IgD-negative memory B cell (primary cell): ENCODE results near the gene LDLRAD4. TPM values are rescaled to one million over a fixed set of nuclear protein-coding genes. Genes with fewer than 3 reads are reported as not detected.

Source experiments
- H3K27ac Mint-ChIP-seq, 3 donors: one replicate each; pipeline ENCODE4 v1.8.0; 2020 to 2022; ENCODE audit warnings: mild to moderate bottlenecking in 3 of 3, mixed read lengths in 3 of 3, moderate library complexity in 1 of 3
- H3K27me3 Mint-ChIP-seq: one replicate; pipeline ENCODE4 v1.8.0; 2021; ENCODE audit warnings: mixed read lengths
- H3K36me3 Mint-ChIP-seq: one replicate; pipeline ENCODE4 v1.8.0; 2020; ENCODE audit warnings: mild to moderate bottlenecking, mixed read lengths
- H3K4me1 Mint-ChIP-seq, 3 donors: one replicate each; pipeline ENCODE4 v1.8.0; 2020 to 2022; ENCODE audit warnings: mixed read lengths in 3 of 3, mild to moderate bottlenecking in 1 of 3
- H3K4me3 Mint-ChIP-seq, 4 donors: one replicate each; pipeline ENCODE4 v1.8.0; 2020 to 2022; ENCODE audit warnings: mild to moderate bottlenecking in 4 of 4, mixed read lengths in 4 of 4, moderate library complexity in 3 of 4
- H3K9me3 Mint-ChIP-seq, 3 donors: one replicate each; pipeline ENCODE4 v1.8.0; 2020 to 2021; ENCODE audit warnings: mixed read lengths in 3 of 3, mild to moderate bottlenecking in 1 of 3
- polyA plus RNA-seq: library from polyadenylated mRNA; unstranded; fragments of 300-500 nt; fragmentation: Illumina TruSeq; gene quantifications from one replicate; pipeline ENCODE4 v1.2.3, GENCODE V29; 2021

The LDLRAD4 gene
- 5.1 TPM for polyA plus RNA-seq

GRCh38 chr18:13218368-13218991 is at the start of gene LDLRAD4:
Gene LDLRAD4 (plus strand): TSS chr18:13218760.
- H3K4me3 Mint-ChIP-seq = peak within 1 kb of the TSS; percentile 0 to 72 (median 56)

DNA sequence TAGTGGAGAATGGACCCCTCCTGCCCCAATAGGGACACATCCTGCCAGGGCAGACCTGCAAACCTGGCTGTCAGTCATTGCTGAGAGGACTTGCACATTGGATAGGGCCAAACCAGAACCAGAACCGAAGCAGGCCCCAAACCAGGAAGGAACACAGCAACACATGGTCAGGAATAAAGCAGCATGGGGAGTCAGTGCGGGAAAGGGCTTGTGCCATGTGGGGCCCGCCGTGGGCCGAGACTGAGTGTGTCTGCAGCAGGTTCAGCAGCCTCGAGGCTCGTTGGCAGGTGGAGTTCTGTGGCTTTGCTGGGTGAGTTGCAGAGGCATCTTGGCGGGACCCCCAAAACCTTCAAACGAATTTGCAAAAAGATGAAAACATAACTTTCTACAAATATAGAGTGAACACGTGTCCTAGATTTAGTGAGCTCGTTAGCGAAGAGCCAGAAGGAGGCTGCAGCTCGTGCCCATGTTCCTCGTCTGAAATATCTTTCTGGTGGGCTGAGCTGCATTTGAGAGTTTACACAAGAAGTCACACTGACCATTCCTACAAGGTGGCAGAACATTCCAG is 44.9 kb upstream of the LDLRAD4 start:
- Mint-ChIP-seq H3K27me3 (peaks cover 5% of the 10 kb centered on the region), H3K4me1 (peaks cover 0 to 2% (median 2%) of the 10 kb centered on the region in 3 donors), H3K27ac (no peak overlapping the region), H3K36me3 (peaks cover 1% of the 10 kb centered on the region), H3K4me3 (no peak overlapping the region), H3K9me3 (peaks cover 0 to 4% (median 0%) of the 10 kb centered on the region in 3 donors)

More at GRCh38 chr18:13218368-13218991, at the start of gene LDLRAD4:
- Mint-ChIP-seq H3K27me3 (peaks cover 62% of the 10 kb centered on the region), H3K36me3 (no peaks in the 10 kb centered on the region), H3K4me1 (peaks cover 1 to 20% (median 7%) of the 10 kb centered on the region in 3 donors), H3K27ac (no peak within 1 kb of the TSS), H3K9me3 (no peaks in the 10 kb centered on the region)

DNA sequence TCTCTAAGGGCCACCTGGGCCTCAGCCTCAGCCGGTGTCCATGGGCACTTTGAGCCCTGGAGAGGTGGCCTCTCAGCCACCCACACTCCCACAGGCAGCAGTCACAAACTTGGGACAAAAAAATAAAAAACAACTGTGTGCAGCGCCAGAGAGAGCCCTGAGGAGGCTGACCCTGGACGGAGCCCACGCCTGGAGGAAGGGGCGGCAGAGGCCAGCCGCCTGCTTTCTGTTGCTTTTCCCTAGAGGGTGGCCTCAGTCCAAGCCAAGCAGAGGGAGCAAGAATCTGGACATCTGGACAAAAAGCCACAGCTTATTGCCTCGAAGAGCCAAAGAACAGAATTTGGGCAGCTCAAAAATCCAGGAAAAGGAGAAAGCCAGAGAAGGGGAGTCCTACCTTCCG is 43.3 kb upstream of the LDLRAD4 start:
- H3K9me3 Mint-ChIP-seq = peaks cover 0 to 4% (median 0%) of the 10 kb centered on the region in 3 donors
- H3K36me3 Mint-ChIP-seq = peaks cover 1% of the 10 kb centered on the region
- peaks cover 0 to 2% (median 2%) of the 10 kb centered on the region in 3 donors for H3K4me1 Mint-ChIP-seq
- no peak overlapping the region for H3K27ac Mint-ChIP-seq
- H3K4me3 Mint-ChIP-seq = no peak overlapping the region
- no peaks in the 10 kb centered on the region for H3K27me3 Mint-ChIP-seq

DNA sequence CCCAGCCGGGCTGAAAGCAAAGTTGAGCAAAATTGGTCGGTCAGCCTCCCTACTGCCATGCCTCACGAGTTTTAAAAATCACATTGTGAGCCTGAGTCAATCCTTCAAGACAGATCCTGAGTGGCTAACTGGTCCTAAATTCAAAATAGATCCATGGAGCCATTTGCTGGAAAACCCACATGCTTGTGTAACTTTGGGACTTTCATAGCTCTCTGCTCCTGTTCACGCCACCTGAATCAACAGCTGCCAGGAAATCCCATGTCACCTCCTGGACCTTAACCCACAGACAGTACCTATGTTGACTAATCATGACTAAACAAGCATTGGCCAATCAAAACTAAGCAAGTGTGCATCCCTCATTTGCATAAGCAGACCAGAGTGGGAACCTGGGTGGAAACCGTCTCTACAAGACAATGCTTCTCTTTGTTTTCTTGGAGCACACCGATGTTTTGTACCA is 42.8 kb upstream of the LDLRAD4 start:
- no peak overlapping the region for H3K27ac Mint-ChIP-seq
- peaks cover 1% of the 10 kb centered on the region for H3K36me3 Mint-ChIP-seq
- peaks cover 0 to 2% (median 2%) of the 10 kb centered on the region in 3 donors for H3K4me1 Mint-ChIP-seq
- H3K4me3 Mint-ChIP-seq = no peak overlapping the region
- no peaks in the 10 kb centered on the region for H3K27me3 Mint-ChIP-seq
- peaks cover 0 to 4% (median 0%) of the 10 kb centered on the region in 3 donors for H3K9me3 Mint-ChIP-seq

DNA sequence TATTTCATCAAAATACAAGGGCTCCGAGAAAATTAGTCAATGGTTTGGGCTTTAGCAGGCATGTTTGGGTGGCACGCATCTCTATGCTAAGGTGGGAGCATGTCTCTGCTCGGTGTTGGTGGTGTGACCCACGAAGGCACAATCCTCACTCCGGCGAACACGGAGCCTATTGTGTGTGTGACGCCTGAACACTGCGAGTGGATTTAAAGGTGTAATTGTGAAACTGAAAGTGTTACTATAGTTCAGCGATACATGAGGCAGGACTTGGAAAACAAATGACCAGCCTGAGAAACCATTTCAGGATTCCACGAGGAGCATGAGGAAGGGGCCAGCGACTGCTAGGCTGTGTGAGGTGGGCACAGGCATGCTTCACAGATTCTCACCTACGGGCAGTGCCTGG is 41.7 kb upstream of the LDLRAD4 start:
- H3K36me3 Mint-ChIP-seq = peaks cover 1% of the 10 kb centered on the region
- no peak overlapping the region for H3K27ac Mint-ChIP-seq
- peaks cover 0 to 1% (median 0%) of the 10 kb centered on the region in 3 donors for H3K9me3 Mint-ChIP-seq
- peaks cover 0 to 2% (median 2%) of the 10 kb centered on the region in 3 donors for H3K4me1 Mint-ChIP-seq
- H3K4me3 Mint-ChIP-seq = peak overlapping the region in 2 of 4 donors; percentile 8 to 59
- peaks cover 2% of the 10 kb centered on the region for H3K27me3 Mint-ChIP-seq

DNA sequence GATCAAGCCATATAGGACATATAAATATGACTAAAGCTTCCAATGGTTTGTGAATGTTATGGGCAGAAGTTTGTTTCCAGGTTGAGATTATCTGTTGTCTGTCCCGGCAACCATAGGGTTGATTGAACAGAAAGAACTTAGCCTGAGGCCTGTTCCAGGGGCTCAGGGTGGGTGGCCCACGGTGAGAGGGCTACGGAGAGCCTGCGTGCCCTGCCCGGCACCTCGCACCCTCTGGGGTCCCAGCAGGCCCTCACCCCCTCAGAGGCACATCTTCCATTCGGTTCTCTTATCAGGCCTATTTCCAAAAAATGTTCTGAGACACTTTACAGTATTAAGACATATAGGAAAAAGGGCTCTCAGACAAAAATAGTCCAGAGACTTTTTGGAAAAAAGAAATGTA is 40.4 kb upstream of the LDLRAD4 start:
- H3K4me1 Mint-ChIP-seq = peaks cover 0 to 2% (median 2%) of the 10 kb centered on the region in 3 donors
- H3K27me3 Mint-ChIP-seq = peaks cover 2% of the 10 kb centered on the region
- no peak overlapping the region for H3K4me3 Mint-ChIP-seq
- H3K27ac Mint-ChIP-seq = no peak overlapping the region
- H3K9me3 Mint-ChIP-seq = peaks cover 0 to 1% (median 0%) of the 10 kb centered on the region in 3 donors
- peaks cover 1% of the 10 kb centered on the region for H3K36me3 Mint-ChIP-seq

- peaks cover 0 to 2% (median 2%) of the 10 kb centered on the region in 3 donors for H3K4me1 Mint-ChIP-seq
- H3K4me3 Mint-ChIP-seq = no peak overlapping the region
- H3K36me3 Mint-ChIP-seq = peaks cover 1% of the 10 kb centered on the region
- H3K9me3 Mint-ChIP-seq = peaks cover 0 to 1% (median 0%) of the 10 kb centered on the region in 3 donors
- no peak overlapping the region for H3K27ac Mint-ChIP-seq
- peaks cover 4% of the 10 kb centered on the region for H3K27me3 Mint-ChIP-seq
Observed at GRCh38 chr18:13178976-13179375, 39.6 kb upstream of the LDLRAD4 start.

- H3K27me3 Mint-ChIP-seq = peaks cover 7% of the 10 kb centered on the region
- no peaks in the 10 kb centered on the region for H3K36me3 Mint-ChIP-seq
- H3K4me1 Mint-ChIP-seq = peaks cover 0 to 2% (median 2%) of the 10 kb centered on the region in 3 donors
- H3K4me3 Mint-ChIP-seq = no peak overlapping the region
- H3K27ac Mint-ChIP-seq = no peak overlapping the region
- H3K9me3 Mint-ChIP-seq = peaks cover 0 to 1% (median 0%) of the 10 kb centered on the region in 3 donors
Observed at GRCh38 chr18:13179566-13180113, 38.9 kb upstream of the LDLRAD4 start.

- Mint-ChIP-seq H3K27ac (no peak overlapping the region), H3K4me3 (no peak overlapping the region), H3K36me3 (no peaks in the 10 kb centered on the region), H3K4me1 (peaks cover 0 to 2% (median 2%) of the 10 kb centered on the region in 3 donors), H3K9me3 (peaks cover 0 to 1% (median 0%) of the 10 kb centered on the region in 3 donors), H3K27me3 (peaks cover 9% of the 10 kb centered on the region)
Observed at GRCh38 chr18:13180614-13181375, 37.8 kb upstream of the LDLRAD4 start.

GRCh38 chr18:13181765-13182164 is 36.8 kb upstream of the LDLRAD4 start:
- Mint-ChIP-seq H3K27me3 (peaks cover 9% of the 10 kb centered on the region), H3K4me3 (no peak overlapping the region), H3K9me3 (peaks cover 0 to 1% (median 0%) of the 10 kb centered on the region in 3 donors), H3K27ac (no peak overlapping the region), H3K36me3 (no peaks in the 10 kb centered on the region), H3K4me1 (peaks cover 0 to 2% (median 2%) of the 10 kb centered on the region in 3 donors)

DNA sequence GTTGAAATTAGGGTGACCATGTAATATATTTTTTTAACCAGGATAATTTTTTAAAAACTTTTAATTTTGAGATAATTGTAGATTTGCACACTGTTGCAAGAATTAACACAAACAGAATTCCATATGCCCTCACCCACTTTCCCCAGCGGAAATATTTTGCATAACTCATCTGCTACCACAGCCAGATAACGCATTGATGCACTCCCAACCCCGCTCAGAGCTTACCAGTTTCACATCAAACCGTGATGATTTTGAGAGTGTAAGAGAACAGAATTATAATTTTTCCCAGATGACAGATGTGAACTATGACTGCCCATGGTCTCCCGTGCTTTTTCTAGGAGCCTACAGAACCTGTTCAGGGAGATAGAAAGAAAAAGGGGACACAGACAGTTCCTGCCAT is 35.2 kb upstream of the LDLRAD4 start:
- Mint-ChIP-seq H3K9me3 (peaks cover 0 to 1% (median 0%) of the 10 kb centered on the region in 3 donors), H3K27me3 (peaks cover 11% of the 10 kb centered on the region), H3K4me1 (no peaks in the 10 kb centered on the region), H3K27ac (no peak overlapping the region), H3K4me3 (no peak overlapping the region), H3K36me3 (no peaks in the 10 kb centered on the region)

DNA sequence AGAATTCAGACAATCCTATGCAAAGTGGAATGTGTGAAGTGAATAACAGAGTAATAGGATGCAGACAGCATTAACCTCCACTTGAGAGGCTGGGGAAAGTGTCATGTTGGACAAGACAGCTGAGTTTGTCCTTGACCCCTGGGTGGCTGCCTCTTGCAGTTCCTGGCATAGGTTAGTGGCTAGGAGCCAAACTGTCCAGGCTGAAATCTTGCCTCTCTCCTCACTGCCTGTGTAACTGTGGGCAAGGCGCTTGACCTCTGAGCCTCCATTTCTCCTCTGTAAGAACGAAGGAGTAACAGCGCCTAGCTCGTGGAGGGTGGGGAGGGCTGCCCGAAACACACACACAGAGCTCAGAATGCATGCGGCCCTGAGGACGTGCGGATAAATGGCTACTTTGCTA is 34.8 kb upstream of the LDLRAD4 start:
- no peaks in the 10 kb centered on the region for H3K36me3 Mint-ChIP-seq

DNA sequence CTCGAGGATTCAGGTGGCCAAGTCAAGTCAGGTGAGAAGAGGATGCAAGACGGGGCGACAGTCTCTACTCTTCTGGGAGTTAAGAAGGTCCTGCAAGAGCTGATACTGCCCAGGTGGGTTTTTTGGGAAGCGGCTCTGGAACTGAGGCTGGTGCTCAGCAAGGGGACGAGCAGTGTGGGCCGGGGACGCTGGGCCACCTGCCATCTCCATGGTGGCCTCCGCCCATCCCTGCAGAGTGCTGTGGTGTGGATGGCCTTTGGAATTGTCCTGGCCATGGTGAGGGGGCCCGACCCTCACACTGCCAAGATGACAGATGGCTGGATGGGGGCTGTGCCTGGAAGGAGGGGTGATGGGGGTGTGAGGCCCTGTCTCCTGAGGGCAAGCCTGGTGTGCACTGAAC is 34.2 kb upstream of the LDLRAD4 start:
- Mint-ChIP-seq H3K36me3 (no peaks in the 10 kb centered on the region), H3K9me3 (peaks cover 0 to 1% (median 0%) of the 10 kb centered on the region in 3 donors), H3K27ac (no peak overlapping the region)

More for the DNA sequence above, 34.8 kb upstream of the LDLRAD4 start:
- no peak overlapping the region for H3K4me3 Mint-ChIP-seq
- H3K4me1 Mint-ChIP-seq = no peaks in the 10 kb centered on the region
- peaks cover 11% of the 10 kb centered on the region for H3K27me3 Mint-ChIP-seq
- H3K9me3 Mint-ChIP-seq = peaks cover 0 to 1% (median 0%) of the 10 kb centered on the region in 3 donors
- no peak overlapping the region for H3K27ac Mint-ChIP-seq

DNA sequence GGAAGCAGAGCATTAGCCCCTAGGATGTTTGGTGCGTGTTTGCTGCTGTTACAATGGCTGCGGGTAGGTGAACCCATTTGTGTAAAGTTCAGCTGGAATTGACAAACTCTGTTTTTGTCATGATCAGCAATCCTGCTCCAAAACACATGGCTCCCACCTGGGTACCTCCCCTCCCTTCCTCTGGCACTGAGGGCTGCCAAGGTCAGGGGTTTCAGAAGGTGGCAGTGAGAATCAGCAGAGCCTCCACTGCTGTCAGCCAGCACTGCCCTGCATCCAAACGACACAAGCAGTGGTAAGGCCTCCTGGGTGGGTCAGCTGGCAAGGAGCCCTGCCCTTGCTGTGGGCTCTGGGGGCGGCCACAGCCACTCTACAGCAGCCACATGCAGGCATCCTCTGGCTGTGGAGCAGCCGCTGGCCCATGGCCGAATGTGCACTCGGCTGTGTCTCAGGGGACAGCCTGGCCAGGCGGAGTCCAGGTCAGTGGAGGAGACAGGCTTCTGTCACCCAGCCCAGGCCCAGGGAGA is 32.8 kb upstream of the LDLRAD4 start:
- H3K4me3 Mint-ChIP-seq = no peak overlapping the region
- H3K9me3 Mint-ChIP-seq = peaks cover 0 to 1% (median 0%) of the 10 kb centered on the region in 3 donors
- H3K36me3 Mint-ChIP-seq = no peaks in the 10 kb centered on the region
- H3K27me3 Mint-ChIP-seq = peaks cover 14% of the 10 kb centered on the region
- no peaks in the 10 kb centered on the region for H3K4me1 Mint-ChIP-seq
- H3K27ac Mint-ChIP-seq = no peak overlapping the region

More for the DNA sequence above, 34.2 kb upstream of the LDLRAD4 start:
- Mint-ChIP-seq H3K4me1 (no peaks in the 10 kb centered on the region), H3K27me3 (peaks cover 14% of the 10 kb centered on the region), H3K4me3 (peak overlapping the region in 1 of 4 donors; percentile 26)
